MCF 10A (cell line): ENCODE results near the gene MRPL9. TPM values are rescaled to one million over a fixed set of nuclear protein-coding genes. Genes with fewer than 3 reads are reported as not detected.
"Not testable (repeated sequence)": the region's sequence is repeated elsewhere in the genome, so short reads cannot be mapped to it uniquely, and the experiment has no call there.

Experiments used
- BruUV-seq: library from RNA; stranded (reverse); fragments of 400-500 nt; replicated peaks from 2 replicates; lab custom pipeline; 2021; lab: Mats Ljungman, UMichigan
- CTCF ChIA-PET: fragments of 300-600 bp; sonication (Branson Sonifier 250); formaldehyde crosslinking; extraction: SDS; loops from one replicate; lab custom pipeline; 2021; ENCODE audit warnings: antibody characterized with exemption, inconsistent platforms; lab: Yijun Ruan, JAX
- POLR2A ChIA-PET: fragments of 300-600, 350-650 bp; sonication (Branson Sonifier 250); formaldehyde crosslinking; extraction: SDS; loops from one replicate; lab custom pipeline; 2020; ENCODE audit warnings: antibody characterized with exemption, inconsistent platforms; lab: Yijun Ruan, JAX
- DNase-seq: peaks from one replicate; pipeline ENCODE4 v3.0.0-alpha.2; 2018; ENCODE audit not compliant: unreplicated experiment
- H3K27ac Mint-ChIP-seq: one replicate; pipeline ENCODE4 v1.8.0; 2022; ENCODE audit warnings: mild to moderate bottlenecking, low read depth, mixed read lengths; ENCODE audit not compliant: unreplicated experiment
- H3K27me3 Mint-ChIP-seq: one replicate; pipeline ENCODE4 v1.8.0; 2022; ENCODE audit warnings: mixed read lengths; ENCODE audit not compliant: insufficient read depth, unreplicated experiment
- H3K36me3 Mint-ChIP-seq: one replicate; pipeline ENCODE4 v1.8.0; 2022; ENCODE audit warnings: mild to moderate bottlenecking, moderate library complexity, mixed read lengths; ENCODE audit not compliant: insufficient read depth, unreplicated experiment
- H3K4me1 Mint-ChIP-seq: one replicate; pipeline ENCODE4 v1.8.0; 2022; ENCODE audit warnings: mixed read lengths; ENCODE audit not compliant: insufficient read depth, unreplicated experiment
- H3K4me3 Mint-ChIP-seq: one replicate; pipeline ENCODE4 v1.8.0; 2022; ENCODE audit warnings: mild to moderate bottlenecking, moderate library complexity, mixed read lengths; ENCODE audit not compliant: unreplicated experiment
- H3K9me3 Mint-ChIP-seq: one replicate; pipeline ENCODE4 v1.8.0; 2022; ENCODE audit warnings: mixed read lengths; ENCODE audit not compliant: unreplicated experiment
- CTCF ChIP-seq: fragments of 200-600 bp; IDR thresholded peaks from one replicate; pipeline ENCODE4 v1.8.0; 2022; ENCODE audit warnings: antibody characterized with exemption, mild to moderate bottlenecking; ENCODE audit not compliant: unreplicated experiment
- intact Hi-C: fragments of 100-400 bp; cut with micrococcal nuclease; formaldehyde crosslinking; loops from 2 replicates; pipeline ENCODE4 v1.14.1; 2022
- total RNA-seq: library from RNA; stranded (reverse); gene quantifications from 2 replicates; pipeline ENCODE4 v1.2.3, GENCODE V29; 2022

Gene MRPL9
- total RNA-seq, 1 experiment from 2014 or later: 146 TPM

- CTCF ChIA-PET: interaction anchor here (0.6 to 1.6 kb wide), 5 partner anchors 9 to 391 kb away, joined by 3 to 5 read pairs (median 3); partner anchors contain the start of gene C2CD4D
- H3K27me3 Mint-ChIP-seq: peaks cover 47% of the 10 kb centered on the region
- DNase-seq: no peak
- H3K36me3 Mint-ChIP-seq: no peaks in the 10 kb centered on the region
- no peak for TF ChIP-seq CTCF
- POLR2A ChIA-PET: interaction anchor here (0.7 kb wide), 1 partner anchor 86 kb away, joined by 3 read pairs; no protein-coding TSS in a partner anchor
- intact Hi-C loops: no loop called here
- no peak overlapping the region for H3K27ac Mint-ChIP-seq
- peaks cover 6% of the 10 kb centered on the region for H3K9me3 Mint-ChIP-seq
- no TSS peak for BruUV-seq
- H3K4me3 Mint-ChIP-seq: no peak overlapping the region
- no peaks in the 10 kb centered on the region for H3K4me1 Mint-ChIP-seq
Observed at GRCh38 chr1:151741516-151741915, 21.8 kb downstream of the MRPL9 start.

GRCh38 chr1:151739590-151740355 is 23.5 kb downstream of the MRPL9 start:
- no peak for DNase-seq
- Mint-ChIP-seq H3K27me3 (peaks cover 30% of the 10 kb centered on the region), H3K4me3 (no peak overlapping the region), H3K36me3 (no peaks in the 10 kb centered on the region), H3K4me1 (peaks cover 6% of the 10 kb centered on the region), H3K9me3 (peaks cover 9% of the 10 kb centered on the region), H3K27ac (no peak overlapping the region)
- intact Hi-C loops: loop anchor here (10.0 kb wide), 1 partner anchor 545 kb away; the partner anchor contains the start of genes PIP5K1A and VPS72
- ChIA-PET CTCF (interaction anchor here (0.6 to 4.1 kb wide), 3 partner anchors 88 to 292 kb away, joined by 3 to 24 read pairs (median 5); no protein-coding TSS in a partner anchor), POLR2A (interaction anchor here (0.6 to 1.1 kb wide), 3 partner anchors 24 to 284 kb away, joined by 3 read pairs; partner anchors contain the start of gene MRPL9)
- BruUV-seq: no TSS peak
- no peak for TF ChIP-seq CTCF

GRCh38 chr1:151737479-151737878 is 25.8 kb downstream of the MRPL9 start:
- CTCF ChIA-PET: interaction anchor here (0.7 to 4.1 kb wide), 9 partner anchors 20 to 292 kb away, joined by 3 to 24 read pairs (median 4); no protein-coding TSS in a partner anchor
- H3K27ac Mint-ChIP-seq: no peak overlapping the region
- H3K4me1 Mint-ChIP-seq: peaks cover 7% of the 10 kb centered on the region
- no peak overlapping the region for H3K4me3 Mint-ChIP-seq
- peaks cover 9% of the 10 kb centered on the region for H3K9me3 Mint-ChIP-seq
- no peak for TF ChIP-seq CTCF
- POLR2A ChIA-PET: no interaction called here
- BruUV-seq: no TSS peak
- intact Hi-C loops: loop anchor here (10.0 kb wide), 1 partner anchor 543 kb away; the partner anchor contains the start of genes PIP5K1A and VPS72
- H3K36me3 Mint-ChIP-seq: no peaks in the 10 kb centered on the region
- H3K27me3 Mint-ChIP-seq: peaks cover 14% of the 10 kb centered on the region
- DNase-seq: no peak

GRCh38 chr1:151737026-151737425 is 26.3 kb downstream of the MRPL9 start:
- H3K27me3 Mint-ChIP-seq: peaks cover 14% of the 10 kb centered on the region
- no peak overlapping the region for H3K27ac Mint-ChIP-seq
- BruUV-seq: no TSS peak
- intact Hi-C loops: loop anchor here (10.0 kb wide), 1 partner anchor 542 kb away; the partner anchor contains the start of genes PIP5K1A and VPS72
- DNase-seq: no peak
- H3K9me3 Mint-ChIP-seq: peaks cover 9% of the 10 kb centered on the region
- ChIA-PET CTCF (interaction anchor here (0.7 to 4.1 kb wide), 6 partner anchors 20 to 292 kb away, joined by 3 to 24 read pairs (median 4); no protein-coding TSS in a partner anchor), POLR2A (no interaction called here)
- H3K4me3 Mint-ChIP-seq: no peak overlapping the region
- no peaks in the 10 kb centered on the region for H3K36me3 Mint-ChIP-seq
- peaks cover 7% of the 10 kb centered on the region for H3K4me1 Mint-ChIP-seq
- TF ChIP-seq CTCF: no peak

GRCh38 chr1:151733995-151734394 is 29.3 kb downstream of the MRPL9 start:
- intact Hi-C loops: loop anchor here (2.0 to 10.0 kb wide), 2 partner anchors 41 to 539 kb away; partner anchors contain the start of genes PIP5K1A and VPS72
- H3K4me3 Mint-ChIP-seq, BruUV-seq, DNase-seq, H3K4me1 Mint-ChIP-seq, H3K9me3 Mint-ChIP-seq, H3K36me3 Mint-ChIP-seq, H3K27ac Mint-ChIP-seq: not testable (repeated sequence)
- CTCF ChIA-PET: interaction anchor here (0.6 to 4.1 kb wide), 59 partner anchors 10 to 672 kb away, joined by 3 to 53 read pairs (median 6); partner anchors contain the start of genes C2CD4D, CELF3 and RIIAD1
- POLR2A ChIA-PET: interaction anchor here (0.6 to 2.2 kb wide), 2 partner anchors 13 to 140 kb away, joined by 3 to 6 read pairs; partner anchors contain the start of gene RIIAD1
- peaks cover 27% of the 10 kb centered on the region for H3K27me3 Mint-ChIP-seq
